Measurements from ENCODE around the gene HGS. TPM values are rescaled to one million over a fixed set of nuclear protein-coding genes. Genes with fewer than 3 reads are reported as not detected.

The HGS gene
- total and polyA plus RNA-seq, 2 of the 13 experiments (the other 11 are each of a cell fraction or from before 2014, with no cell fraction given) = 73.3 to 78.1 TPM

DNA sequence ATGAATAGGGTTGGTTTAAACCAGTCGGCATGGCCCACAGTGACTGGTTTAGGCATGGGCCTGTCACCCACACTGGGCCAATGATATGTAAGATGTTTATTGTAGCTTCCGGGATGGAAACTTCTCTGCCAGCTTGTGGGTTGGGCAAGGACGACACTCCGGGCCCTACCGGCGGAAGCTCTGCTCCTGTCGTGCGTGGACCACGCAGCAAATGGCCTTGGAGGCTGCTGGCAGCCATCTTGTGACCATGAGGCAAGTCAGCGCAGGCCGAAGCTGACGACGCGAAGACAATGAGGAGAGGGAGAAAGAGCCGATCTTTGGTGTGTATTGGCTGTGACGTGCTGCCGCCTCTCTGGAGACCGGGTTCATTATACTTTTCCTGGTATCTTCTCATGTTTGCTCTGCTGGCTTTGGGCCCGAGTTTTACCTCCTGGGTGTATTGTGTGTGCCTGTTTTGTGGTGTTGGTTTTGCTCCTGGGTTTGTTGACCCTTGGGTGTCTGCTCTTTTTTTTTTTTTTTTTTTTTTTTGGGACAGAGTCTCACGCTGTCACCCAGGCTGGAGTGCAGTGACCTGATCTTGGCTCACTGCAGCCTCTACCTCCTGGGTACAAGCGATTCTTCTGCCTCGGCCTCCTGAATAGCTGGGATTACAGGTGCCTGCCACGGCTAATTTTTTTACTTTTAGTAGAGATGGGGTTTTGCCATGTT, 43.7 kb downstream of the HGS start (continued):
- peak; percentile 90; the same call in 1 of the 2 replicates for TF ChIP-seq ZNF235 (CRISPR knock-in tag; IDR thresholded peaks at IDR 0.05; ENCODE audit: borderline replicate concordance)
- TF ChIP-seq ZNF543 (CRISPR knock-in tag; IDR thresholded peaks at IDR 0.05) = peak; percentile 96; the same call in 1 of the 2 replicates
- TF ChIP-seq JUN (CRISPR knock-in tag; IDR thresholded peaks at IDR 0.05) = peak; percentile 91
- TF ChIP-seq ZNF207 (IDR thresholded peaks at IDR 0.05; ENCODE audit: borderline replicate concordance) = no peak
- TF ChIP-seq PHB2 (IDR thresholded peaks at IDR 0.05; ENCODE audit: partially characterized antibody) = no peak
- TF ChIP-seq SRF (IDR thresholded peaks at IDR 0.05; ENCODE audit: low read depth, low read length) = no peak
- TF ChIP-seq, protein P1, sequence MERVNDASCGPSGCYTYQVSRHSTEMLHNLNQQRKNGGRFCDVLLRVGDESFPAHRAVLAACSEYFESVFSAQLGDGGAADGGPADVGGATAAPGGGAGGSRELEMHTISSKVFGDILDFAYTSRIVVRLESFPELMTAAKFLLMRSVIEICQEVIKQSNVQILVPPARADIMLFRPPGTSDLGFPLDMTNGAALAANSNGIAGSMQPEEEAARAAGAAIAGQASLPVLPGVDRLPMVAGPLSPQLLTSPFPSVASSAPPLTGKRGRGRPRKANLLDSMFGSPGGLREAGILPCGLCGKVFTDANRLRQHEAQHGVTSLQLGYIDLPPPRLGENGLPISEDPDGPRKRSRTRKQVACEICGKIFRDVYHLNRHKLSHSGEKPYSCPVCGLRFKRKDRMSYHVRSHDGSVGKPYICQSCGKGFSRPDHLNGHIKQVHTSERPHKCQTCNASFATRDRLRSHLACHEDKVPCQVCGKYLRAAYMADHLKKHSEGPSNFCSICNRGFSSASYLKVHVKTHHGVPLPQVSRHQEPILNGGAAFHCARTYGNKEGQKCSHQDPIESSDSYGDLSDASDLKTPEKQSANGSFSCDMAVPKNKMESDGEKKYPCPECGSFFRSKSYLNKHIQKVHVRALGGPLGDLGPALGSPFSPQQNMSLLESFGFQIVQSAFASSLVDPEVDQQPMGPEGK (CRISPR knock-in tag; IDR thresholded peaks at IDR 0.05) = no peak; the same call in none of the 2 replicates
- peak; percentile 99 for TF ChIP-seq ZMAT3 (CRISPR knock-in tag; conservative IDR thresholded peaks at IDR 0.05)
- TF ChIP-seq, protein P2, sequence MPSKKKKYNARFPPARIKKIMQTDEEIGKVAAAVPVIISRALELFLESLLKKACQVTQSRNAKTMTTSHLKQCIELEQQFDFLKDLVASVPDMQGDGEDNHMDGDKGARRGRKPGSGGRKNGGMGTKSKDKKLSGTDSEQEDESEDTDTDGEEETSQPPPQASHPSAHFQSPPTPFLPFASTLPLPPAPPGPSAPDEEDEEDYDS (CRISPR knock-in tag; IDR thresholded peaks at IDR 0.05) = peak; percentile 78
- peak; percentile 47; the same call in 1 of the 2 replicates for TF ChIP-seq HNF4G (IDR thresholded peaks at IDR 0.05; ENCODE audit: borderline replicate concordance, low read depth, low read length)
- TF ChIP-seq HNF4G (CRISPR knock-in tag; IDR thresholded peaks at IDR 0.05; ENCODE audit: borderline replicate concordance, low read depth) = 0 out of 2 replicates have a peak, but pooled peaks have one; percentile 77
- TF ChIP-seq SNAPC2 (CRISPR knock-in tag; IDR thresholded peaks at IDR 0.05) = no peak
- TF ChIP-seq, protein P3, sequence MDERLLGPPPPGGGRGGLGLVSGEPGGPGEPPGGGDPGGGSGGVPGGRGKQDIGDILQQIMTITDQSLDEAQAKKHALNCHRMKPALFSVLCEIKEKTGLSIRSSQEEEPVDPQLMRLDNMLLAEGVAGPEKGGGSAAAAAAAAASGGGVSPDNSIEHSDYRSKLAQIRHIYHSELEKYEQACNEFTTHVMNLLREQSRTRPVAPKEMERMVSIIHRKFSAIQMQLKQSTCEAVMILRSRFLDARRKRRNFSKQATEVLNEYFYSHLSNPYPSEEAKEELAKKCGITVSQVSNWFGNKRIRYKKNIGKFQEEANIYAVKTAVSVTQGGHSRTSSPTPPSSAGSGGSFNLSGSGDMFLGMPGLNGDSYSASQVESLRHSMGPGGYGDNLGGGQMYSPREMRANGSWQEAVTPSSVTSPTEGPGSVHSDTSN (CRISPR knock-in tag; IDR thresholded peaks at IDR 0.05) = peak; percentile 94
- TF ChIP-seq ZNF382 (CRISPR knock-in tag; IDR thresholded peaks at IDR 0.05; ENCODE audit: borderline replicate concordance) = no peak
- TF ChIP-seq ZNF746 (CRISPR knock-in tag; IDR thresholded peaks at IDR 0.05) = peak; percentile 96
- TF ChIP-seq BORCS8-MEF2B (CRISPR knock-in tag; IDR thresholded peaks at IDR 0.05) = peak; percentile 92
- TF ChIP-seq HDAC6 (IDR thresholded peaks at IDR 0.05; ENCODE audit: low read depth, low read length) = no peak
- no peak; the same call in 1 of the 2 replicates for TF ChIP-seq ZNF460 (CRISPR knock-in tag; IDR thresholded peaks at IDR 0.05; ENCODE audit: borderline replicate concordance)
- TF ChIP-seq, protein P4, sequence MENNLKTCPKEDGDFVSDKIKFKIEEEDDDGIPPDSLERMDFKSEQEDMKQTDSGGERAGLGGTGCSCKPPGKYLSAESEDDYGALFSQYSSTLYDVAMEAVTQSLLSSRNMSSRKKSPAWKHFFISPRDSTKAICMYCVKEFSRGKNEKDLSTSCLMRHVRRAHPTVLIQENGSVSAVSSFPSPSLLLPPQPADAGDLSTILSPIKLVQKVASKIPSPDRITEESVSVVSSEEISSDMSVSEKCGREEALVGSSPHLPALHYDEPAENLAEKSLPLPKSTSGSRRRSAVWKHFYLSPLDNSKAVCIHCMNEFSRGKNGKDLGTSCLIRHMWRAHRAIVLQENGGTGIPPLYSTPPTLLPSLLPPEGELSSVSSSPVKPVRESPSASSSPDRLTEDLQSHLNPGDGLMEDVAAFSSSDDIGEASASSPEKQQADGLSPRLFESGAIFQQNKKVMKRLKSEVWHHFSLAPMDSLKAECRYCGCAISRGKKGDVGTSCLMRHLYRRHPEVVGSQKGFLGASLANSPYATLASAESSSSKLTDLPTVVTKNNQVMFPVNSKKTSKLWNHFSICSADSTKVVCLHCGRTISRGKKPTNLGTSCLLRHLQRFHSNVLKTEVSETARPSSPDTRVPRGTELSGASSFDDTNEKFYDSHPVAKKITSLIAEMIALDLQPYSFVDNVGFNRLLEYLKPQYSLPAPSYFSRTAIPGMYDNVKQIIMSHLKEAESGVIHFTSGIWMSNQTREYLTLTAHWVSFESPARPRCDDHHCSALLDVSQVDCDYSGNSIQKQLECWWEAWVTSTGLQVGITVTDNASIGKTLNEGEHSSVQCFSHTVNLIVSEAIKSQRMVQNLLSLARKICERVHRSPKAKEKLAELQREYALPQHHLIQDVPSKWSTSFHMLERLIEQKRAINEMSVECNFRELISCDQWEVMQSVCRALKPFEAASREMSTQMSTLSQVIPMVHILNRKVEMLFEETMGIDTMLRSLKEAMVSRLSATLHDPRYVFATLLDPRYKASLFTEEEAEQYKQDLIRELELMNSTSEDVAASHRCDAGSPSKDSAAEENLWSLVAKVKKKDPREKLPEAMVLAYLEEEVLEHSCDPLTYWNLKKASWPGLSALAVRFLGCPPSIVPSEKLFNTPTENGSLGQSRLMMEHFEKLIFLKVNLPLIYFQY (CRISPR knock-in tag; IDR thresholded peaks at IDR 0.05; ENCODE audit: borderline replicate concordance) = peak; percentile 94
- TF ChIP-seq WIZ (CRISPR knock-in tag; IDR thresholded peaks at IDR 0.05) = peak; percentile 90
- TF ChIP-seq, protein P5, sequence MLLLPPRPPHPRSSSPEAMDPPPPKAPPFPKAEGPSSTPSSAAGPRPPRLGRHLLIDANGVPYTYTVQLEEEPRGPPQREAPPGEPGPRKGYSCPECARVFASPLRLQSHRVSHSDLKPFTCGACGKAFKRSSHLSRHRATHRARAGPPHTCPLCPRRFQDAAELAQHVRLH (CRISPR knock-in tag; IDR thresholded peaks at IDR 0.05; ENCODE audit: borderline replicate concordance, low read depth) = peak; percentile 99
- TF ChIP-seq CHD4 (IDR thresholded peaks at IDR 0.05; ENCODE audit: borderline replicate concordance, low read length) = no peak
- no peak for TF ChIP-seq PLRG1 (conservative IDR thresholded peaks at IDR 0.05)
